T follicular helper cell (primary cell): ENCODE data around the gene SPAG9.
A peak's percentile ranks its signal among the peaks of the same experiment; 100 is the strongest.
"Not testable (repeated sequence)": the region's sequence is repeated elsewhere in the genome, so short reads cannot be mapped to it uniquely, and the experiment has no call there.

ENCODE experiments used
- DNase-seq: peaks from one replicate; pipeline ENCODE4 v3.0.0-alpha.2; 2020; ENCODE audit warnings: low read depth

SPAG9 gene

DNA sequence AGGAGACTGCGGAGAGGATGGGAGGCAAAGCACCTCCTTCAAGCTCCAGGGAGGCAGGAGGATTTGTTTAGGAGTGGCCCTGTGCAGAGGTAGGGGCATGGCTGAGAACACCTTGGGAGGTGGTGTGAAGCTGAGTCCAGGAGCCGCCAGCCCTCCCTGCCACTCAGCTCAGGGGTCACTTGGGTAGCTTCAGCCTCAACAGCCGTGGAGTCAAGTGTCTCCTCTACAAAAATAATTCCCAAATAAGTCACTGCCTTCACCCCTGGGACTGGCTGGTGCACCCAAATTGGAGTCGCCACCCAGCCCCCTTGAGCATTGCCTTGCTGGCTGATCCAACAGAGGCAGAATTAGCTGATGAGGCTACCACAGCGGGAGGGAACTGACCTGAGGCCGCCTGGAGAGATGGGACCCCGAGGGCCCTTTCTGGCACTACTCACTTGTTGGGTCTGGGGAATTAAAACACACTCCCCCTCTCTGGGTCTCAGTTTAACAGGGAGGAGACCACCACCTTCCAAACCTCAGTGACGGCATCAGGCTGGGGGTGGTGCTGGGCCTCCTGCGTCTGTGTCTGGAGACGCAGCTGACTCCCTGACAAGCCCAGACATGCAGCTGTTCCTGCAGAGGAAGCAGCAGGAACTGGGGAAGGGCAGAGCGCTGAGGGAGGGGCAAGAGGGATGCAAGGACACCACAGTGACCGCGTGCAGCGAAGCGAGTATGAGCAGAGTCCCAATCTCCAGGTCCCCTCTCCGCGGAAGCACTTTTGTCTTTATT lies 166.7 kb downstream of the SPAG9 start:
- DNase-seq, result no peak

DNA sequence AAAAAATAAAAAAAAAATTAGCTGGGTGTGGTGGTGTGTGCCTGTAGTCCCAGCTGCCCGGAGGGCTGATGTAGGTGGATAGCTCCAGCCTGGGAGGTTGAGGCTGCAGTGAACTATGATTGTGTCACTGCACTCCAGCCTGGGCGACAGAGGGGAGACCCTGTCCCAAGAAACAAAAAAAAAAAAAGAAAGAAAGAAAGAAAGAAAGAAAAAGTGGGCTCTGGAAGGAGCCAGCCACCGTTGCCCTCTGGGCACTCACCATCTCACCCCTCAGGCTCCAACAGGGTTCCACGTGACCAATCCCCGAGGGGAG lies 167.2 kb downstream of the SPAG9 start:
- DNase-seq, result no peak

DNA sequence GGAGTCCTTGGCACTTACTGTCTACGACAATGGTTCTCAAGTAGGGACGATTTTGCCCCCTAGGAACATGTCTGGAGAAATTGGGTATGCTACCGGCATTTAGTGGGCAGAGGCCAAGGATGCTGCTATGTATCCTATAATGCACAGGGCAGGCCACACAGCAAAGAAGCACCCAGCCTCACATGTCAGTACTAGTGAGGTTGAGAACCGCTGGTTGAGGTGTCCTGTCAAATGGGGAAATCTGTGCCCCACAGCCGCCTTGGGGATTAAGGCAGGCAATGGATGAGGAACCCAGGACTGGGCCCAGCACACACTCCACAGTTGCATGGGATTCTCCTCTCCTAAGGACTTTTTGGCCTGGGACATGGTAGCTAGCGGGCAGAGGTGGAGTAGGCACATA lies 167.8 kb downstream of the SPAG9 start:
- DNase-seq, result no peak

DNA sequence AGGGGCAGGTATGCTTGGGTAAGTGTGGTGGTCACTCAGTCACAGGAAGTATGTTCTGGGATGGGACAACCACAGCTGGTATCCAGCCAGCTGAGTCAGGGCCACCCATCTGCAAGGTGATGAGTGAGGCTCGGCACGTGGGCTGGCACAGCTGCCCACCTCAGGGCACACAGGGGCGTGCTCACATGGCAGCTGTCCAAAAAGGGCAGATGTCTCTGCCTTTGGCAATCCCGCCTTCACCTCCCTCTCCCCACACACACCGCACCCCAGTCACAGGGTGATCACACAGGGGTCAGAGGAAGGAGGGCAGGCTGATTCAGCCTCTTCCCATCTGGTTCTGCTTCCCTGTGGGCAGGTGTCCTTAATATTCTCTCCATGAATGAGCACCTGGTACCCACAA lies 168.7 kb downstream of the SPAG9 start:
- DNase-seq, result no peak

DNA sequence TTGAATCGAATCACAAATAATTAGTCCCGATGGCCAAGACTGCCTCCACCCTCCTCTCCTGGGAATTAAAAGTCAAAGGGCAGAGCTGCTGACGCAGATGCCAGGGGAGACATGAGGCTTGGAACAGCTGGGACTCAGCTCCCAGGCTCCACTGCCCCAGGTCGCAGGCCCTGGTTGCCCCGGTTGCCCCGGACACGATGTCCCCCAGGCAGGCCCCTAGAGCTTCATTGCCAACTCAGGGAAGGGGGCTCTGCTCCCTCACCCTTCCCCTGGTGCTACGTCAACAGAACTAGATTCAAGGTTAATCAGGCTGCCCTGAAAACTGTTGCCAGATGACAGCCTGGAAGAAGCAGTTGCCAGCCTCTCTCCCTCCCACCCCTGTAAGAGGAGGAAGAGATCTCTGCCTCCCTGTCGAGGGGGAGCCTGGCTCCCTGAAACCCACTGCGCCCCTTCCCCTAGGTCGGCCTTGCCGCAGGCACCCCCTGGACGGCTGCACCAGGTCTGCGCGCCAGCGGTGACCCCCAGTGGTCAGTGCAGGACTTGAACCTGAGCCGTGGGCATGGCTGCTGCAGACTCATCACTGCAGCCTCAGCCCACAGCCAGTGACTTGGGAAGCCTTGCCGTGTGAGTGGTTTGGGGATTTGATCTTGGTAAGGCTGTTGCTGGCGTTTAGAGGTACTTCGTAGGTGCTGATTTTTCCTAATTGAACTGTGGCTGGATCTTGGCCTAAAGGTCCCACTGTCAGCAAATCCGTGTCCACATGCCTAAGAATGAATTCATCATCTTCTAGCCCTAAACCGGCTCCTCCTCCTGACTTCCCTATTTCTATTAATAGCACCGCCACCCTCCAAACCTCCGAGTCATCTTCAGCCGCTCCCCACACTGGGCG lies 170.4 kb downstream of the SPAG9 start:
- peak; percentile 31 for DNase-seq

DNA sequence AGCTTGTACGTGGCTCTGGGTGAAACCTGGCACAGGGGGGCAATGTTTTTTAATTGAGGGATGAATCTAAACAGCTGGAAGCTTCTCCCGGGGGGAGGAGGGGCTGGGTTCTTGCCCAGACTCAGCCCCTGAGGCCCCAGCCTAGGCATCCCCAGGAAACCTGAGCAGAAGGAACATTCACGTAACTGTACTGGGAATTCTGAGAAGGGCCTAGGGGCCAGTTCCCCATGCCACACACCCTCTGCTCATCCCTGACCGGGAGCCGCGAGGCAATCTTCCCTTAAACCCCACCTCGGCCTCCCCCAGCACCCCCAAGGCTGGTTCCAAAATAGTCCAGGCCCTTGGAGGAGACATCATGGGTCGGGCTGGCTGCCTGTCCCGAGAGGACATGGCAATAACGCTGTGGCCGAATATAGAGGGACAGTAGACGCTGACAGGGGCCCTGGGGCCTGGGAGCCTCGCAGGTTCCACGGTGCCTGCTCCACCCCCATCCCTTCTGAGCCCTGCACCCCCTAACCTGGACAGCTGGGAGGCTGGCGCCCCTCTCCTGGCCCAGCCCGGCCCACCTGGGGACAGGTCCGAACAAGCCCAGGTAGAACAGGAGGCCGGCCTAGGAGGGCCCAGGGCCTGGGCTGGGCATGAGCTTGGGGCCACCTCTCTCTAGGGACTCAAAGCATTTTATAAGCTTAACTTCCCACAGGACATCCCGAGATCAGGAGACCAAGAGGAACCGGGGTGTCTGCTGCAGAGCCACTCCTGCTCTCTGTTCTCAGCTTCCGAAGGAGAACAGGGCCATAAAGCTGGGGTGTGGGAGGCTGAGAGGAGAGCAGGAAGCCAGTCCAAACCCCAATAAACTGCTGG lies 171.3 kb downstream of the SPAG9 start:
- DNase-seq, result no peak

DNA sequence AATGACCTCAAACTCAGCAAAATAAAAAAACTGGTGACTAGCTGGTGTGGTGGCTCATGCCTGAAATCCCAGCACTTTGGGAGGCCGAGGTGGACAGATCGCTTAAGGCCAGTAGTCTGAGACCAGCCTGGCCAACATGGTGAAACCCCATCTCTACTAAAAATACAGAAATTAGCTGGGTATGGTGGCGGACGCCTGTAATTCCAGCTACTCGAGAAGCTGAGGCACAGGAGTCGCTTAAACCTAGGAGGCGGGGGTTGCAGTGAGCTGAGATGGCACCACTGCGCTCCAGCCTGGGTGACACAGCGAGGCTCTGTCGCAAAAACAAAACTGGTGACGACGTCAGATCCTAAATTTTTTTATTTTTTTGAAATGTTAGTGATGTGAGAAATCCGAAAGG lies 172.0 kb downstream of the SPAG9 start:
- DNase-seq, result no peak

DNA sequence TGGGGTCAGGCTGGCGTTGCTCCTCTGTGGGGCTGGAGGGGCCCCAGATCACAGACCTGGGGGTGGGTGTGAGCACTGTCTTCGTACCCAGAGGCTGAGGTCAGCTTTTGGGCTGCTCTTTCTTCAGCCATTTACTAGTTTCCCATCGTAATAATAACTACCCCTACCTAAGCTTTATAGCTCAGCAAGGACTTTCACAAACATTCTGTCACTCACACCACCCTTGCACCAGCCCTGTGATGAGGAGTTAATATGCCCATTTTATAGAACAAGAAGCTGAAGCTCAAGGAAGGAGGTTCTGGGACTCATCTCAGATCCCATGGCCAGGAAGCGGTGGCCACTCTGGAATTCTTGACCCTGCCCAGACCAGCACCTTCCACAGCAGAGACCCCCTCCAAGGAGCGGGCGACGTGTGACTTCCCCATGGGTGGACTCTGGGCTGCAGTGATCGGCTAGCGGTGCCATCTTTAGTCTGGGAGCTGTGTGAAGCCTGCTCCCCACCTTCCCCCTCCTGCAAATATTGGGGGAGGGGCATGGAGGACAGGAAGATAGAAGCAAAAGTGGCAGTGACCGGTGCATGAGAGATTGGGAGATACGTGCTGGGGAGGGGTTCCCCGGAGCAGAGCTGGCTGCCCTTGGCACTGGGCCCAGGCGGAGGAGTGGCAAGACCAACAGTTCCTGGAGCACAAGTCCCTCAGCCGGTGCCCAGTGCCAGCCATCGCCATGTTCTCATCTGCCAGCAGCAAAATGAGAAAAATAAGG lies 172.7 kb downstream of the SPAG9 start:
- no peak for DNase-seq

DNA sequence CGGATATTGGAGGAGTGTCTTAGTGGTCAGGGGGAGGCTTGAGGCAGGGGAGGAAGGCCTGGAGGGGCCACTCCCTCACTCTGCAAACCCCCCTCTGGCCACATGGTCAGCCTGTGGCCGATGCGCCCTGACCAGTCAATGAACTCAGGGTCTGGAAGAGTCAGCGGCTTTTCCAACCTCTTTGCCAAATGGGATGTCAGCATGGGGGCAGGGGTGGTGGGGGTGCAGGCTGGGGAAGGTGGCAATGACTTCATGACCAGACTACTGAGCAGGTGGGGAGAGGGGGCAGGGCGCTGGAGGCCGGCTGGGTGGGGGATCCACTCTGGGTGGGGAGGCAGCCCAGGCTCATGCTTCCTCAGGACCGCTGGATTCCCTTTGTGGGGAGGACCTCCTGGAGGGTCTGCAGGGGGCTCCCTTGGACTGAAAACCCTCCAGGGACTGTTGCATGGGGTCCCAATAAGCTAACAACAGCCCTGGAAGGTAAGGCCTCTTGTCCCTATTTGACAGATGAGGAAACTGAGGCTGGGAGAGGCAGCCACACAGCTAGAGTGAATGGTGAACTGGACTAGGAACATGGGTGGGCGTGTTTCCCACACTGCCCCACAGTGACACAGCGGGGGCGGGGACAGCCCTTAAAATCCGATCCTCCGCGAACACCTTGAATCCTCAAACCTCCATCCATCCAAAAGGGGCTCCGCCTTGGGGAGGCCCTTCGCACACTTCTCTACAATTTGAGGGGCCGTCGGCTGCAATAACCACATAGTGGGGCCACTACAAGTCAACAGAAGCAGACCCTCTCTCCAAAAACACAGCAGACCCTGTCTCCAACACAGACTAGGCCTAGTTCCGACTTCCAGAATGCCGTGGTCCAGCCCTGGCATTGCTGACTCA lies 173.5 kb downstream of the SPAG9 start:
- no peak for DNase-seq

DNA sequence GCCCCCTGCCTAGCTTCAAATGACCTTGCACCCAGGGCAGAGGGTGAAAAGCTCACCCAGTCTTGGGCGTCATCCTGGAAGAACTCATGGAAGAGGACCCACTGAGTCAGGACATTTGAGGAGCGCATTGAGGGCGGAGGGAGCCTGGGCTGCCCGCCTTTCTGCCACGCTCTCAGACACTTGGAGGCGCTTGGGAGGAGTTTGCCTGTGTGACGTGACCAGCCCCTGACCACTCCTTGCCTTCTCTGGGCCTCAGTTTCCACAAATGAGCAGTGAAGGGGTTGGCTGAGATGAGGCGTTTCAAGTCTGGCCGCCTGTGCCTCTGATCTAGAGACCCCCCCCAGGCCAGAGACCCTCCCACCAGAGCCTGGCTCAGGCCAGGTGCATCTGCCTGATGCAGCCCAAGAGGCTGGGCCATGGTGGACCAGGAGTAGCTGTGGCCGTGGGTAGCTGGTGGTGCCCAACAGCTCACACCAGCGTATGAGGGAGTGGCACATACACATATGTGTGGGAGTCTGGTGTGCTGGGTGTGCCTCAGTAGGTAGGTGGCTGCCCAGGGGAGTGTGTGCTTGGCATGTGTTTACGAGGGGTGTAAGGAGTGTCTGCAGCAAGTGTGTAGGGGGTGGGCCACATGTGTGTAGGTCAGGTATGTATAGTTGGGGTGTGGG lies 174.3 kb downstream of the SPAG9 start:
- no peak for DNase-seq

DNA sequence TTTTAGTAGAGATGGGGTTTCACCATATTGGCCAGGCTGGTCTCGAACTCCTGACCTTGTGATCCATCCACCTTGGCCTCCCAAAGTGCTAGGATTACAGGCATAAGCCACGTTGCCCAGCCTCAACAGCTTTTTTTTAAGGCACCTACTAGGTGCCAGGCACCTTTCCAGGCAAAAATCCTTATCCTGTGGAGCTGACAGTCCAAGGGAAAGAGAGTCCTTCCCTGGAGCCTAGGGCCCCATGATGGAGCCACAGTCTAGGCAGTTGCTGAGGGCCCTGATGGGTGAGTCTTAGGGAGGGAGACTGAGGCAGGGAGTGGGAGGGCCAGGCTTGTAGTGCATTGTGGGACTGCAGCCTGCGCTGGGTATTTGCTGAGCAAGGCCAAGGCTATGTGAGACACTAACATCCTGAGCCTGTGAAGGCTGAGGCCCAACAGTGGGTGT lies 174.9 kb downstream of the SPAG9 start:
- no peak for DNase-seq

DNA sequence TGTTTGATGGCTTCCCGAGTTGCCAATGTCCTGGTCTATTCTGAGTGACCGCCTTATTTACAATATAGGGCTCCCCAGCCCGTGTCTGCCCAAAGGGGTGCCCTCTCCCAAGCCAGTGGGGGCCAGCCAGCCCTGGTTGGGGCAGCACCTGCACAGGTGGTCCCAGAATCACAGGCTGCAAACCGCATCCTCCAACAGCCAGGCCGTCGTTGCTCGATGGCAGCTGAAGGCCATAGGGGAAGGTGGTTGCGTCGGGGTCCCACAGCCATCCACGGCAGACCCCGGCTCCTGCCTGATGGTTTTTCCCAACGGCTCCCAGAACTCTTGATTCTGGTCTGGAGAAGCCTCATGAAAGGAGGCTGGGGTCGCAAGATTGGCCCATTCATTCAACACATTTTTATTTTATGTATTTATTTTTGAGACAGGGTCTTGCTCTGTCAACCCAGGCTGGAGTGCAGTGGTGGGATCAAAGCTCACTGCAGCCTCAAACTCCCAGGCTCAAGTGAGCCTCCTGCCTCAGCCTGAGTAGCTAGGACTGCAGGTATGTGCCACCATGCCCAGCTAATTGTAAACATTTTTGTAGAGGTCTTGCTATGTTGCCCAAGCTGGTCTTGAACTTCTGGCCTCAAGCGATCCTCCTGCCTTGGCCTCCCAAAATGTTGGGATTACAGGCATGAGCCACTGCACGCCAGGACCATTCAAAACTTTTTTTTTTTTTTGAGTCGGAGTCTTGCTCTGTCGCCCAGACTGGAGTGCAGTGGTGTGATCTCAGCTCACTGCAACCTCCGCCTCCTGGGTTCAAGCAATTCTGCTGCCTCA lies 175.6 kb downstream of the SPAG9 start:
- no peak for DNase-seq

DNA sequence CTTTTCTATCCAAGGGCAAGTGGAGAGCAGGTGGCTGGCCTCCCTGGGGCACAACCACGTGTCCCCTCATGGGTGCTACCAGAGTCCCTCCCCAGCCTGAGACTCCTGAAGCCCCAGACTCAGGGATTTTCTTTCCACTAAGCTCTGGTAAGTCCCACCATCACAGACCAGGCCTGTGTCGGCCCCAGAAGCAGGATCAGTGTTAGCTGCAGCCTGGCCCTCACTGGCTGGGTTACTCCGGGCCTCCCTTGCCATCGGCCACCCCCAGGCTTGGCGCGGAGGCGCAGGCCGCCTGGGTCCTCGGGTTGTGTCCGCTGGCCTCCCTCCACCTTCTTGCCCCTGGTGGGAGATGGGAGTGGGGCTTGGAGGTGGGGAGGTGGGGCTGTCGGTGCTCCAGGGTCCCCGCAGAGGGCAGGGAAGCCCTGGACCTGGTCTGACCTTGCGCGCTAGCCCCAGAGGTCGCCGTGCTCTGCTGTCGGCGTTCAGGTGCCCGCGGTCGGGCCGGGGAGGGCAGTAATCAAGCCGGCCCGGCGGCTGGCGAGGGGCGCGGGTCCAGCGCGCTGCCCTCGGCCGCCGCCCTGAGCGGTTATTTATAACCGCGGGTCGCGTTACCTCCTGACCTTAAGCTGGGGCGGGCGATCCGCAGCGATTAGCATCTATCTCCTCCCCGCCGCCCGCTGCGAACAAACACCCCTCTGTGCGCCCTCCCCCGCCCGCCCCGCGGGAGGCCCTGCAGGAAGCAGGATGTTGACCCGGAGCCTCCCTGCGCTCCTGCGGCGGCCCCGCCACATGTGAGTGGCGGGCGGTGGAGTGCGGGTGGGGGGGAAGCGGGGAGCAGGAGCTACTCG lies 176.4 kb downstream of the SPAG9 start:
- peak; percentile 51 for DNase-seq

DNA sequence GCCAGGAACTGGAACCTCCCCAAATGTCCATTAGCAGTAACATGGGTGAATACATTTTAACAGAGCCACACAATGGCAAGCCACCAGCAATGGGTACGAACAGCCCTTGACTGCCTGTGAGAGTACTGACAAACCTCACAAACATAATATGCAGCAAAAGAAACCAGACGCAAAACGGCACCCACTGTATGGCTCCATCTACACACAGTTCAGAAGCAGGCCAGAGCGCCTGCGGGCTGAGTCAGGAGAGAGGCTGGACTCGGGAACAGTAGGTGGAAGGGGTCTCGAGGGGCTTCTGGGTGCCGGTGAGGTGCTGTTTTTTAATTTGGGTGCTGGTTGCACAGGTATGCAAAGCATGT lies 177.1 kb downstream of the SPAG9 start:
- no peak for DNase-seq

DNA sequence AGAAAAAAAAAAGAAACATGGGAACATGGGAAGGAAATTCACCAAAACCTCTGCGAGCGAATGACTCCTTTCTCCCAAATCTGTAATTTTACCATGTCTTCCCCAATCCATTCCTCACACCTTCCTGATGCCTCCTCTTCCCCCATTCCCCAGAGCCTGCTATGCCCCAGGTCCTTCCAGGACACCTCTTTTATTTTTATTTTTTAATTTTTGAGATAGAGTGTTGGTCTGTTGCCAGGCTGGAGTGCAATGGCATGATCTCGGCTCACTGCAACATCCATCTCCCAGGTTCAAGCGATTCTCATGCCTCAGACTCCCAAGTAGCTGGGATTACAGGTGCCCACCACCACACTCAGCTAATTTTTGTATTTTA lies 179.0 kb downstream of the SPAG9 start:
- DNase-seq, result not testable (repeated sequence)

DNA sequence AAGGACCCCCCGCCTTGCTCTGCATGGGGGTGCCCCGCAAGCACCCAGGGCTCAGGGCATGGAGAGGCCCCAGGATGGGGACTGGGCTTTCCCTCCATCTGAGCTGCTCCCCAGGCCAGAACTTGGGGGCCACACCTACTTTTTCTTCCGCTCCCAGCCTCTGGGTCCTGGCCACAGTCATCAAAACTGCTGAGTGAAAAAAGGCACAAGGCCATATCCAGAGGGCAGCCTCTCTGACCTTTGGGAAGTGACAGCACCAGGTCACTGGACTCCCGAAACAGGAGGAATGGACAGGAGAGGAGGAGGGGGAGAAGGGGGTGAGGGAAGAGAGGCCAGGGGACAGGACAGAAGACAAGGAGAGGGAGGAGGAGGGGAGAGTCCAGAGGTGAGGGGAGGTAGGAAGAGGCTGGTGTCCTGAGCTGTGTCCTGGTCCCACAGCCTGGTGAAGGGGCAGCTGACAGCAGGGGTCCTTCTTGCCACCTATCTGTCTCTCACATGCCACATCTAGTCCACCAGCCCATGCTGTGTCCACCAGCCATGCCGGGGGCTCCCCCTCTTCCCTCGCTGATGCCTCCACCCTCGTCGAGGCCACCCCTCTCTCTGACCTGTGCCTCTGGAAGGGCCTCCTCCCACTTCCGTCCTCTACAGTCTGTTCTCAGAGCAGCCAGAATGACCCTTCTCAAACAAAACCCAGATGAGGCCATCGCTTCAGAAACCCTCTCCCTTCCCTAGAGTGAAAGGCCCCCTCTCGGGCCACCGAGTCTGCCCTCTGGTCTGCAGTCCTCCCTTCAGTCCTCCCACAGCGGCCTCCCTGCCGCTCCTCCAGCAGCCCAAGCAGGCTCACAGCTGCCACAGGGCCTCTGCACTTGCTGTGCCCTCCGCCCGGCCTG lies 180.6 kb downstream of the SPAG9 start:
- no peak for DNase-seq

DNA sequence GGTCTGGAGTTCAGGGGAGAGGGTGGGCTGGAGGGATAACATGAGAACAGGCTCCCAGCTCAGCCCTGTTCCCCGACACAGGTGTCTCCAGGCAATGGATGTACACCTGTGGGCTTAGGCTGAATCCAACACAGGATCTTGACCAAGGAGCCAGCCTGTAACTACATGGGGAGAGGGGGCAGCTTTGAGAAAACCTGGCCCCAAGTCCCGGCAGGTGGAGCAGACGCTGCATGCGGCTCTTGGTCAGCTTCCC lies 181.2 kb downstream of the SPAG9 start:
- no peak for DNase-seq
